GM12865 (cell line): ENCODE data around the gene CDH23.

ENCODE experiments used
- DNase-seq: peaks from one replicate; pipeline ENCODE4 v3.0.0; 2010; ENCODE audit warnings: low read depth
- H3K4me3 ChIP-seq: 2 replicates; pipeline ENCODE4 v1.5.1; 2011; ENCODE audit warnings: mild to moderate bottlenecking, low read depth, low read length, control low read depth
- TF ChIP-seq, protein P1 (sequence below): IDR thresholded peaks from 2 replicates; pipeline ENCODE4 v1.5.1; 2011; ENCODE audit warnings: low read length, control low read depth, low read depth, inconsistent platforms; ENCODE audit not compliant: insufficient read depth; ENCODE audit errors: missing control alignments

CDH23 gene

DNA sequence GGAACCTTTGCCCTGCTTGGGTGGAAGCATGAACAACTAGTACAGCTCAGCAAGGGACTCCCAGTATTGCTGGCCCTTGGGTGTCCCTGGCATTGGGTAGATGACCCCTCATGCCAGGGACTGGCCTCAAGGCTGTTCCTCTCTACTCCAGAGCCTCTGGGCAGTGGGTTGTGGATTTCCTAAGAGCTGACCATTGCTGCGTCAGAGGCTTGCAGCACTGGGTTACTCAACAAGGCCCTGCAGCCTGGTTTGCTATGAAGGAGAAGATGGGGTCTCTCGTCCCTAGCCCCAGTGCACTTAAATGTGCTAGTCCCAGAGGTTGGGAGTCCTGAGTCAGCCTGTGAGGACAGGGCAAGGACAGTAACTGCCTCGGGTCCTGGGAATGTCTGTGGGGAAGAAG lies 374.1 kb downstream of the CDH23 start:
- TF ChIP-seq, protein P1, sequence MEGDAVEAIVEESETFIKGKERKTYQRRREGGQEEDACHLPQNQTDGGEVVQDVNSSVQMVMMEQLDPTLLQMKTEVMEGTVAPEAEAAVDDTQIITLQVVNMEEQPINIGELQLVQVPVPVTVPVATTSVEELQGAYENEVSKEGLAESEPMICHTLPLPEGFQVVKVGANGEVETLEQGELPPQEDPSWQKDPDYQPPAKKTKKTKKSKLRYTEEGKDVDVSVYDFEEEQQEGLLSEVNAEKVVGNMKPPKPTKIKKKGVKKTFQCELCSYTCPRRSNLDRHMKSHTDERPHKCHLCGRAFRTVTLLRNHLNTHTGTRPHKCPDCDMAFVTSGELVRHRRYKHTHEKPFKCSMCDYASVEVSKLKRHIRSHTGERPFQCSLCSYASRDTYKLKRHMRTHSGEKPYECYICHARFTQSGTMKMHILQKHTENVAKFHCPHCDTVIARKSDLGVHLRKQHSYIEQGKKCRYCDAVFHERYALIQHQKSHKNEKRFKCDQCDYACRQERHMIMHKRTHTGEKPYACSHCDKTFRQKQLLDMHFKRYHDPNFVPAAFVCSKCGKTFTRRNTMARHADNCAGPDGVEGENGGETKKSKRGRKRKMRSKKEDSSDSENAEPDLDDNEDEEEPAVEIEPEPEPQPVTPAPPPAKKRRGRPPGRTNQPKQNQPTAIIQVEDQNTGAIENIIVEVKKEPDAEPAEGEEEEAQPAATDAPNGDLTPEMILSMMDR, result no peak
- no peak for DNase-seq
- H3K4me3 ChIP-seq, result no peak overlapping the region

DNA sequence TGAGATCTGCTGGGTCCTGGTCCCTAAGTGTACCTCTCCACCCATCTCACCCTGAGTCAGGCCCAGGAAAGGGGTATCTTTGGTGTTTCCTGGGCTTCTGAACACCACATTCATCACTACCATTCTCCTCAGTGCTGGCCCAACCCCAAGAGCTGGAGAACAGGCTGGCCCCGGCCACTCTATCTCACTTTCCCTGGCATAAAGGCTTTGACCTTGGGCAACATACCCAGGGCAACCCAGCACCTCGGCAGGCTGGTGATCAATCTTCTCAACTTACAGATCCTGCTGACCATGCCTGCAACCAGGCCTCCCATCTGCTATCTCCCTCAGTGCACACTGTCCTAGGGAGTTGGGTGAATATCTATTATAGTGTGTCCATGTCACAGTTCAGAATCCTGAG lies 374.5 kb downstream of the CDH23 start:
- TF ChIP-seq, protein P1, result no peak
- no peak overlapping the region for H3K4me3 ChIP-seq
- DNase-seq, result no peak

DNA sequence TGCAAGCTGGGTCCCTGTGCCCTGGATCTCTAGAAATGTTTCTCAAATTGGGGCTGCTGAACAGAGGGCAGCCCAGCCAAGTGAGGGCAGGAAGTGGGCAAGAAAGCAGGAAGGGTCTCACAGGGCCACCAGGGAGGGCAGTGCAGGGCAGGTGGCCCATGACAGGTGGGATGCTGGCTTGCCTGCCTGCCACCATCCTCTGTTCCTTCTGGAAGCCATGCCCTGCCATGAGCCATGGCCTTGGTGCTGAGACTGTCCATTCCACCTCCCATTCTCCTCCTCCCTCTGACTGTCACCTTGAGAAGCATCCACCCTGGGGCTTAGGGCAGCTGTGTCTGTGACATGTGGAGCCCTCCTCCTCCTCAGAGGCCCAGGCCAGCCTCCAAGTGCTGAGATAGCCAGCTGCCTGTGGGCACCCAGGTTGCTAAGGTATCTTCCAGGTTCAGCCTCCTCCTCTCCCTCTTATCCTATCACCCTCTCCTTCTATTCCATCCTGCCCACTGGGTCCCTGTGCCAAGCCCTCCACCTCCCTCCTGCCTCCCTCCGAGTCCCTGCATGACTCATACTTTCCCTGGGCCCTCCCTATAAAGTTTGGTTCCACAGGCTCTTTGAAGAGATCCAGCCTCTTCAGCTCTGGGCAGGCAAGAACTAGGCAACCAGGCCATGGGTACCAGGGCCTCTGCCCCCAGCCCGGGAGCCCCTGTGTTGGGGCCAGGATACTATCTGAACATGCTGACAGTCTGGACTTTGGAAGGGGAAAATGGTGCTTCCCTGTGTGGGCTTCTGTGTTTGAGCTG lies 375.3 kb downstream of the CDH23 start:
- DNase-seq, result no peak
- H3K4me3 ChIP-seq, result peak overlapping the region; percentile 74; the same call in 1 of the 2 replicates
- TF ChIP-seq, protein P1, result no peak

DNA sequence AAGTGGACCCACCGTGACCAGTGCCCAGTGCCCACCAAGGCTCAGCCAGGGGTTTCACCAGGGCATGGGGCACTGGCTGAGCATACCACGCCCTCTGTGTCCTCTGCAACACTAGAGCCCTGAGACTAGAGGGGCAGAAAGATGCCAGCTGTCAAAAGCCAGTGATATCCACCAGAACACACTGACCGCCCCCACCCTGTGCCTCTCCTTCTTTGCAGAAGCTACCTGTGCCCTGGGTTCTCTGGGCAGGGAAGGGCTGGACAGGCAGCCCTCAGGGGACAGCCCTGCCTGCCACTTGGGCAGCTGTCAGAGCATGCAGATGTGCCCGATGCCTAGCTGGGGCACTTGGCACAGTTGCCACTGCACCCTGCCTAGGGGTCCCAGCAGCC lies 376.1 kb downstream of the CDH23 start:
- DNase-seq, result no peak
- H3K4me3 ChIP-seq, result peak overlapping the region; percentile 74
- TF ChIP-seq, protein P1, result no peak

DNA sequence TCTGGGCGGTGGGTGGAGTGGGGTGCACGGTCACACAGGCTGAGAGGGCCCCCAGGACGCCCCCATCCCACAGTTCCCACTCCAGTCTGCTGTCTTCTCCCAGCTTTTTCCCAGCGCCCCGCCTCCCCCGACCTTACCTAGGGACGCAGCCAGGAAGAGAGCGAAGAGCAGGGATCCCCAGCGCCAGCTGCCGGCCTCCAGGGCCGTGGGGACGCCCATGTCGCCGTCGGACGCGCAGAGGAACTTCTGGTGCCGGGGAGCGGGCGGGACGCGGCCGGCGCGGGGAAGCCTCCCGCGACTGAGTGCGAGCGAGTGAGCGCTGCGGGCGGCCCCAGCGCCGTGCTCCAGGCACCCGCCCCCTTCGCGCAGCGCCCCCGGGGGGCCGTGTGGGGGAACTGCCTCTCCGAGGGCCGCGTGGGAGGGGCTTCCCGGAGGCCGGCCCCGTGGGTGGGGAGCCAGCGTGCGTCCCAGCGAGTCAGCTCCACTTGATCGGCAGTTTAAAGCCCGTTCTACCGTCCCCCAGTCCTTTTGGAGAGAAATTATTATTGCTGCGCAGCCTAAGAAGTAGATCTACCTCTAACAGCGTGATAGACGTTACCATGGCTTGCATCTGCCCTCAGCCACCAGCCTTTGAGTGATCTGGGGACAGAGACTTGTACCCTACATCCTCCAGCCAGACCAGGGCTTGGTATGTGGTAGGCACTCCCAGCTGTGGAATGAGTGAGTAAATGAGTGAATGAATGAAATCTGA lies 376.7 kb downstream of the CDH23 start, which contains the start of gene VSIR:
VSIR (minus strand) TSS at position 300 of the 751 bp plus-strand sequence; CDS start at position 219, 81 bp downstream.
- TF ChIP-seq, protein P1, result peak; percentile 84
- peak within 1 kb of the TSS; percentile 74 for H3K4me3 ChIP-seq
- peak; percentile 88 for DNase-seq

DNA sequence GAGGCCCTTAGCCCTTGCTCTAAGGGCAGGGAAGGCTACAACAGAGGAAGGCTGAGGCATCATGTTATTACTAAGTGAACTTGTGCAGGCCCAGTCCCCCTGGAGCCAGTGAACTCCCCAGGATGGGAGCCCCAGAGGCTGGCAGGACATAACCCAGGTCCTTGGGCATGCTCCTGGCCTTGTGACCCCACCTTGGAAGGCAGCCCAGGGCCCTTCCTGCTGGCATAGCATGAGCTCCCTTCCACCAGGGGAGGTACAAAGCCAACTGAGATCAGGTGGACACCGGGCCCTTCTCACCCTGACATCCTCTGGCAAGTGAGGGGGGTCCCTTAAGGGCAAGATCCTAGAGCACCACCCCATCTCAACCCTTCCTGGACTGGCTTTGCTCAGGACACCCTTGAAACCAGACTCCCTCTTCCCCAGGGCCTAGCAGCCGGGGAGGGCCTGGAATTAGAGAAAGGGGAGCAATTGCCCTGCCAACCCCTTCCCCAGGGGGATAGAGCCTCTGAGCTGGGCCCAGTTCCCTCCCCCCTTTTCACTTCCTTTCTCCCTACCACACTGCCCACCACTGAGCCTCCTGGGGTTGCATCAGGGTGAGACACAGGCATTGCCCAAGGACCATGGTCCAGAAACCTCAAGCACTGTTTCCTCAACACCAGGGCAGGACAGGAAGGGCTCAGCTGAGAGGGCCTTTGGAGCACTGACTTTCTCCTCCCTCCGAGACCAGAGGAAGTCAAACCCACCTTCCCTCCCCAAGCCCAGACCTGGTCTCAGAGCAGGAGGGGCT lies 378.4 kb downstream of the CDH23 start:
- no peak overlapping the region for H3K4me3 ChIP-seq
- DNase-seq, result no peak
- TF ChIP-seq, protein P1, result no peak
